Measurements from ENCODE around the gene SAMSN1. TPM values are rescaled to one million over a fixed set of nuclear protein-coding genes. Genes with fewer than 3 reads are reported as not detected.

The SAMSN1 gene
- total RNA-seq, 2 donors from 2014 or later: 1.4 TPM; not detected in 1

GRCh38 chr21:14493731-14494130 is 52.4 kb downstream of the SAMSN1 start:
- no peaks in the 10 kb centered on the region for H3K9me3 ChIP-seq (ENCODE audit: control insufficient read depth, low read length)
- no peaks in the 10 kb centered on the region for H3K36me3 ChIP-seq (ENCODE audit: control insufficient read depth, insufficient read depth, low read length)
- WGBS, 2 experiments (ENCODE audit: insufficient coverage in 1 of 2, insufficient read length in 1 of 2): 43% methylated on average over 2 of the region's 2 CpGs; no CpG with 5 or more reads in 1 of the 2 experiments
- no peaks in the 10 kb centered on the region for H3K4me1 Mint-ChIP-seq
- H3K36me3 Mint-ChIP-seq (ENCODE audit: low read depth): no peaks in the 10 kb centered on the region
- TF ChIP-seq, protein P1, sequence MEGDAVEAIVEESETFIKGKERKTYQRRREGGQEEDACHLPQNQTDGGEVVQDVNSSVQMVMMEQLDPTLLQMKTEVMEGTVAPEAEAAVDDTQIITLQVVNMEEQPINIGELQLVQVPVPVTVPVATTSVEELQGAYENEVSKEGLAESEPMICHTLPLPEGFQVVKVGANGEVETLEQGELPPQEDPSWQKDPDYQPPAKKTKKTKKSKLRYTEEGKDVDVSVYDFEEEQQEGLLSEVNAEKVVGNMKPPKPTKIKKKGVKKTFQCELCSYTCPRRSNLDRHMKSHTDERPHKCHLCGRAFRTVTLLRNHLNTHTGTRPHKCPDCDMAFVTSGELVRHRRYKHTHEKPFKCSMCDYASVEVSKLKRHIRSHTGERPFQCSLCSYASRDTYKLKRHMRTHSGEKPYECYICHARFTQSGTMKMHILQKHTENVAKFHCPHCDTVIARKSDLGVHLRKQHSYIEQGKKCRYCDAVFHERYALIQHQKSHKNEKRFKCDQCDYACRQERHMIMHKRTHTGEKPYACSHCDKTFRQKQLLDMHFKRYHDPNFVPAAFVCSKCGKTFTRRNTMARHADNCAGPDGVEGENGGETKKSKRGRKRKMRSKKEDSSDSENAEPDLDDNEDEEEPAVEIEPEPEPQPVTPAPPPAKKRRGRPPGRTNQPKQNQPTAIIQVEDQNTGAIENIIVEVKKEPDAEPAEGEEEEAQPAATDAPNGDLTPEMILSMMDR (conservative IDR thresholded peaks at IDR 0.05): no peak
- no peak overlapping the region for H3K4me3 ChIP-seq (ENCODE audit: low read length)
- no peak overlapping the region for H3K27ac ChIP-seq (ENCODE audit: low read depth, low read length)
- no peaks in the 10 kb centered on the region for H3K4me1 ChIP-seq (ENCODE audit: control insufficient read depth, insufficient read depth, low read length)
- no peaks in the 10 kb centered on the region for H3K27me3 Mint-ChIP-seq (ENCODE audit: insufficient read depth)
- H3K9ac ChIP-seq (ENCODE audit: extremely low read depth, low read length, poor library complexity, severe bottlenecking): no peak overlapping the region
- no peak overlapping the region for H3K4me3 Mint-ChIP-seq
- no peak overlapping the region for H3K27ac Mint-ChIP-seq
- H3K9me3 Mint-ChIP-seq: peaks cover 6% of the 10 kb centered on the region
- no peak for DNase-seq
- no peaks in the 10 kb centered on the region for H3K27me3 ChIP-seq (ENCODE audit: control insufficient read depth, insufficient read depth, low read length, poor library complexity, severe bottlenecking)

DNA sequence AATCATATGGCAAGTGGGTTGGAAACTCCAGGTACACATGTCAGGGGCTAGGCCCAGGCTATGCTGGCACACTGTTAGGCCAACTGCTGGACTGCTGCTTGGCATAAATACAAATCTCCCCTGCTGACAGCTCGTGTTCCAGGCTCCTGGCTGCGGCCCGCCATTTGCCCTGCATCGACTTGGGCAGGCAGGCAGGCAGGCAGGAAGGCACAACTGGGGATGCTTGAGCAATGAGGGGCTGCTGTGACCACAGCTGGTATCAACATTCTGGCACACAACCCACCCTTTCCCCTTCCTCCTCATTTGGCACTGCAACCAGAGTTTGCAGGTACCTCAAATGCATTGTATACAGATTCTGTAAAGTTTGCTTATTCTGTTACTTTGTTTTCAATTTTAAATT is 53.2 kb downstream of the SAMSN1 start:
- no peak overlapping the region for H3K4me3 Mint-ChIP-seq
- TF ChIP-seq, protein P1 (conservative IDR thresholded peaks at IDR 0.05): no peak
- H3K27ac Mint-ChIP-seq: no peak overlapping the region
- H3K36me3 Mint-ChIP-seq (ENCODE audit: low read depth): no peaks in the 10 kb centered on the region
- Histone ChIP-seq H3K27ac (ENCODE audit: low read depth, low read length) (no peak overlapping the region), H3K9me3 (ENCODE audit: control insufficient read depth, low read length) (no peaks in the 10 kb centered on the region), H3K4me1 (ENCODE audit: control insufficient read depth, insufficient read depth, low read length) (no peaks in the 10 kb centered on the region), H3K27me3 (ENCODE audit: control insufficient read depth, insufficient read depth, low read length, poor library complexity, severe bottlenecking) (no peaks in the 10 kb centered on the region), H3K9ac (ENCODE audit: extremely low read depth, low read length, poor library complexity, severe bottlenecking) (no peak overlapping the region), H3K4me3 (ENCODE audit: low read length) (no peak overlapping the region), H3K36me3 (ENCODE audit: control insufficient read depth, insufficient read depth, low read length) (no peaks in the 10 kb centered on the region)
- WGBS, 2 experiments (ENCODE audit: insufficient coverage in 1 of 2, insufficient read length in 1 of 2): 90 to 96% methylated on average over 3 to 4 of the region's 4 CpGs
- peak; percentile 42 for DNase-seq
- H3K27me3 Mint-ChIP-seq (ENCODE audit: insufficient read depth): no peaks in the 10 kb centered on the region
- H3K9me3 Mint-ChIP-seq: peaks cover 6% of the 10 kb centered on the region
- H3K4me1 Mint-ChIP-seq: no peaks in the 10 kb centered on the region

DNA sequence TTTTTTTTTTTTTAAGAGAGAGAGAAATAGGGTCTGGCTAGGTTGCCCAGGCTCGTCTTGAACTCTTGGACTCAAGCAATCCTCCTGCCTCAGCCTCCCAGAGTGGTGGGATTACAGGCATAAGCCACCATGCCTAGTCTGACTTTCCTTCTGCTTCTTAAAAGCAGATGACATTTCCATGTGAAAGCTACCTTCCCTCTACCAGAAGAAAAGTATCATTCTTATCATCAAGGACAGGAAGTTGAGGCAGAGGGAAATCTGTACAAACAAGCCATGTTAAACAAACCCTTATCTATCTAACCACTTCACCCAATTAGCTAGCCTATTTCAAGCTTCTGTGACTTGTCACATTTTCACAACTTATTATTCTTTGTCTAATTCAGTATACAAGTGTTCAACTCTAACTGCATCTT is 54.8 kb downstream of the SAMSN1 start:
- no peak overlapping the region for H3K4me3 Mint-ChIP-seq
- no peak overlapping the region for H3K27ac Mint-ChIP-seq
- Histone ChIP-seq H3K36me3 (ENCODE audit: control insufficient read depth, insufficient read depth, low read length) (no peaks in the 10 kb centered on the region), H3K27me3 (ENCODE audit: control insufficient read depth, insufficient read depth, low read length, poor library complexity, severe bottlenecking) (no peaks in the 10 kb centered on the region), H3K4me1 (ENCODE audit: control insufficient read depth, insufficient read depth, low read length) (no peaks in the 10 kb centered on the region), H3K4me3 (ENCODE audit: low read length) (no peak overlapping the region), H3K27ac (ENCODE audit: low read depth, low read length) (no peak overlapping the region), H3K9me3 (ENCODE audit: control insufficient read depth, low read length) (no peaks in the 10 kb centered on the region), H3K9ac (ENCODE audit: extremely low read depth, low read length, poor library complexity, severe bottlenecking) (no peak overlapping the region)
- H3K36me3 Mint-ChIP-seq (ENCODE audit: low read depth): no peaks in the 10 kb centered on the region
- H3K9me3 Mint-ChIP-seq: peaks cover 6% of the 10 kb centered on the region
- no peak for DNase-seq
- H3K4me1 Mint-ChIP-seq: no peaks in the 10 kb centered on the region
- H3K27me3 Mint-ChIP-seq (ENCODE audit: insufficient read depth): no peaks in the 10 kb centered on the region
- 91% methylated on average over 1 of the region's 1 CpG; no CpG with 5 or more reads in 1 of the 2 experiments for WGBS, 2 experiments (ENCODE audit: insufficient coverage in 1 of 2, insufficient read length in 1 of 2)
- TF ChIP-seq, protein P1 (conservative IDR thresholded peaks at IDR 0.05): no peak
